Esophagus squamous epithelium (tissue), 4 donors: ENCODE measurements around the gene CTH.

Experiments
- POLR2A ChIP-seq, 4 donors: fragments of 450-650 bp; IDR thresholded peaks; one replicate each; pipeline ENCODE4 v1.6.1; 2017; ENCODE audit warnings: antibody characterized with exemption in 4 of 4, mild to moderate bottlenecking in 4 of 4, moderate library complexity in 3 of 4
- TF ChIP-seq, protein P1 (sequence below), 6 experiments: fragments of 450-650 bp in 4 of 6; fragments of 200-600 bp in 2 of 6; sonication (generic) in 2 of 6; IDR thresholded peaks; one replicate each; pipeline ENCODE4 v1.5.1; 2016 to 2019; ENCODE audit warnings: antibody characterized with exemption in 6 of 6, mild to moderate bottlenecking in 4 of 6, moderate library complexity in 4 of 6

DNA sequence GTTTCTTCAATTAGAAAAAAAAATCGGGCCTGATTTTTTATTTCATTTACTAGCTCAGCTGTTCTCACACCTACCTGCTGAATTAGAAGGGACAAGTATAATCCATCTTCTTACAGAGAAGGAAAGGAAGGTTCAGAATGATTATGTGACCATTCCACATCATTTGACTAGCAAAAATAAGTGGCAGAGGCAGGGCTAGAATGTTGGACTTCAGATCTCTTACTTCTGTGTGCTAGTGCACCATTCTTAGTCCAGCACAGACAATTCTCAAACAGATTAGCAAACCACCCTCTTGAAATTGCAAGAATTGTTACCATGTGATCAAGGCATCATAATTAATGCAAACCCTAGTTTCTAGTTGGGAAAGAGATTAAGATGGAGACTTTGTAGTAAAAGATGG, 32.7 kb downstream of the CTH start:
- TF ChIP-seq POLR2A (IDR thresholded peaks at IDR 0.05): no peak
- TF ChIP-seq, protein P1, sequence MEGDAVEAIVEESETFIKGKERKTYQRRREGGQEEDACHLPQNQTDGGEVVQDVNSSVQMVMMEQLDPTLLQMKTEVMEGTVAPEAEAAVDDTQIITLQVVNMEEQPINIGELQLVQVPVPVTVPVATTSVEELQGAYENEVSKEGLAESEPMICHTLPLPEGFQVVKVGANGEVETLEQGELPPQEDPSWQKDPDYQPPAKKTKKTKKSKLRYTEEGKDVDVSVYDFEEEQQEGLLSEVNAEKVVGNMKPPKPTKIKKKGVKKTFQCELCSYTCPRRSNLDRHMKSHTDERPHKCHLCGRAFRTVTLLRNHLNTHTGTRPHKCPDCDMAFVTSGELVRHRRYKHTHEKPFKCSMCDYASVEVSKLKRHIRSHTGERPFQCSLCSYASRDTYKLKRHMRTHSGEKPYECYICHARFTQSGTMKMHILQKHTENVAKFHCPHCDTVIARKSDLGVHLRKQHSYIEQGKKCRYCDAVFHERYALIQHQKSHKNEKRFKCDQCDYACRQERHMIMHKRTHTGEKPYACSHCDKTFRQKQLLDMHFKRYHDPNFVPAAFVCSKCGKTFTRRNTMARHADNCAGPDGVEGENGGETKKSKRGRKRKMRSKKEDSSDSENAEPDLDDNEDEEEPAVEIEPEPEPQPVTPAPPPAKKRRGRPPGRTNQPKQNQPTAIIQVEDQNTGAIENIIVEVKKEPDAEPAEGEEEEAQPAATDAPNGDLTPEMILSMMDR (IDR thresholded peaks at IDR 0.05): no peak
